HL-60/S4 treated with phorbol 12-myristate 13-acetate at 8.2 ng/mL for 4 days and 3 days (cell line): ENCODE results near the gene MRPL2.

Experiments used
- in situ Hi-C: fragments of 300-500 bp; cut with MboI; formaldehyde crosslinking; loops from 2 replicates; pipeline ENCODE4 v1.15.0; 2022; ENCODE audit warnings: low sequenced_read_pairs

MRPL2 gene

GRCh38 chr6:43059168-43060033 is at the start of gene MRPL2, which contains the start of gene KLC4:
MRPL2 (minus strand) TSS chr6:43059434; CDS start chr6:43059381, 53 bp downstream.
KLC4 (plus strand) TSS chr6:43059631; CDS start chr6:43061336, 1,705 bp downstream.
- in situ Hi-C loops = loop anchor here (10.0 kb wide), 1 partner anchor 85 kb away; no protein-coding TSS in a partner anchor

GRCh38 chr6:43107344-43108062 is 48.3 kb upstream of the MRPL2 start:
- in situ Hi-C loops = no loop called here

GRCh38 chr6:43105538-43106222 is 46.4 kb upstream of the MRPL2 start:
- in situ Hi-C loops = no loop called here

GRCh38 chr6:43103253-43103876 is 44.1 kb upstream of the MRPL2 start:
- in situ Hi-C loops = no loop called here

- in situ Hi-C loops = no loop called here
Observed at GRCh38 chr6:43101497-43101896, 42.3 kb upstream of the MRPL2 start.

- in situ Hi-C loops = no loop called here
Observed at GRCh38 chr6:43097502-43097901, 38.3 kb upstream of the MRPL2 start.

- in situ Hi-C loops = no loop called here
Observed at GRCh38 chr6:43097098-43097489, 37.9 kb upstream of the MRPL2 start.

GRCh38 chr6:43096451-43097097 is 37.3 kb upstream of the MRPL2 start:
- in situ Hi-C loops = no loop called here

- in situ Hi-C loops = no loop called here
Observed at GRCh38 chr6:43095939-43096338, 36.7 kb upstream of the MRPL2 start.

- in situ Hi-C loops = no loop called here
Observed at GRCh38 chr6:43093436-43094289, 34.4 kb upstream of the MRPL2 start.

GRCh38 chr6:43092635-43093034 is 33.4 kb upstream of the MRPL2 start:
- in situ Hi-C loops = no loop called here

- in situ Hi-C loops = no loop called here
Observed at GRCh38 chr6:43091436-43091991, 32.3 kb upstream of the MRPL2 start.

GRCh38 chr6:43091020-43091419 is 31.8 kb upstream of the MRPL2 start:
- in situ Hi-C loops = no loop called here

- in situ Hi-C loops = no loop called here
Observed at GRCh38 chr6:43090559-43090956, 31.3 kb upstream of the MRPL2 start.

GRCh38 chr6:43089874-43090558 is 30.8 kb upstream of the MRPL2 start:
- in situ Hi-C loops = no loop called here

GRCh38 chr6:43089467-43089866 is 30.2 kb upstream of the MRPL2 start:
- in situ Hi-C loops = no loop called here

- in situ Hi-C loops = no loop called here
Observed at GRCh38 chr6:43088654-43089056, 29.4 kb upstream of the MRPL2 start.

GRCh38 chr6:43086022-43086658 is 26.9 kb upstream of the MRPL2 start:
- in situ Hi-C loops = no loop called here
